GM18907 (cell line): ENCODE data around the gene DMXL1.
"Not testable (repeated sequence)": the region's sequence is repeated elsewhere in the genome, so short reads cannot be mapped to it uniquely, and the experiment has no call there.

Source experiments
- ATAC-seq: cut with Tn5 transposase; IDR thresholded peaks from one replicate; pipeline ENCODE4 v1.9.1; 2021; ENCODE audit warnings: mild to moderate bottlenecking, moderate library complexity; ENCODE audit not compliant: unreplicated experiment

The DMXL1 gene

GRCh38 chr5:119191944-119192343 lies 121.1 kb downstream of the DMXL1 start:
- ATAC-seq, result no peak

- no peak for ATAC-seq
These were observed 129.9 kb downstream of the DMXL1 start for GRCh38 chr5:119200795-119201194.

- no peak for ATAC-seq
These were observed 136.2 kb downstream of the DMXL1 start for GRCh38 chr5:119207105-119207504.

GRCh38 chr5:119212026-119212425 lies 141.1 kb downstream of the DMXL1 start:
- ATAC-seq, result no peak

GRCh38 chr5:119212676-119213075 lies 141.8 kb downstream of the DMXL1 start:
- ATAC-seq, result no peak

- ATAC-seq, result no peak
These were observed 146.3 kb downstream of the DMXL1 start for GRCh38 chr5:119217183-119217582.

- ATAC-seq, result no peak
These were observed 148.2 kb downstream of the DMXL1 start for GRCh38 chr5:119218830-119219782.

- peak; percentile 83 for ATAC-seq
These were observed 149.8 kb downstream of the DMXL1 start for GRCh38 chr5:119220576-119221197.

GRCh38 chr5:119221330-119221729 lies 150.4 kb downstream of the DMXL1 start:
- no peak for ATAC-seq

GRCh38 chr5:119229950-119230349 lies 159.1 kb downstream of the DMXL1 start:
- no peak for ATAC-seq

- no peak for ATAC-seq
These were observed 167.6 kb downstream of the DMXL1 start for GRCh38 chr5:119238265-119239118.

- no peak for ATAC-seq
These were observed 168.2 kb downstream of the DMXL1 start for GRCh38 chr5:119239119-119239417.

GRCh38 chr5:119239826-119240225 lies 168.9 kb downstream of the DMXL1 start:
- not testable (repeated sequence) for ATAC-seq

GRCh38 chr5:119243888-119244287 lies 173.0 kb downstream of the DMXL1 start:
- ATAC-seq, result no peak

- no peak for ATAC-seq
These were observed 180.3 kb downstream of the DMXL1 start for GRCh38 chr5:119250946-119251901.

GRCh38 chr5:119255571-119256356 lies 184.9 kb downstream of the DMXL1 start:
- ATAC-seq, result no peak

GRCh38 chr5:119257613-119258012 lies 186.7 kb downstream of the DMXL1 start:
- no peak for ATAC-seq

- ATAC-seq, result no peak
These were observed 192.8 kb downstream of the DMXL1 start for GRCh38 chr5:119263639-119264038.

- ATAC-seq, result no peak
These were observed 193.3 kb downstream of the DMXL1 start for GRCh38 chr5:119264186-119264585.
